Activated B cell treated with CpG ODN at 0.5 μM for 24 hours (primary cell): ENCODE results near the gene GFRAL. TPM values are rescaled to one million over a fixed set of nuclear protein-coding genes. Genes with fewer than 3 reads are reported as not detected.

Experiments
- ATAC-seq: fragments of 200-7000 bp; cut with Tn5 transposase; one replicate; pipeline ENCODE4 v1.10.0; 2021; ENCODE audit warnings: low read depth, mild to moderate bottlenecking, moderate library complexity
- CTCF ChIA-PET: fragments of 350-600 bp; sonication (Branson Sonifier 250); formaldehyde crosslinking; loops from one replicate; lab custom pipeline; 2021; ENCODE audit warnings: antibody characterized with exemption; lab: Charles Lee
- POLR2A ChIA-PET: fragments of 350-600 bp; sonication (Branson Sonifier 250); formaldehyde crosslinking; loops from one replicate; lab custom pipeline; 2021; ENCODE audit warnings: antibody characterized with exemption; lab: Charles Lee
- DNase-seq: peaks from one replicate; pipeline ENCODE4 v3.0.0; 2022
- H3K27ac Mint-ChIP-seq: one replicate; pipeline ENCODE4 v1.8.0; 2020; ENCODE audit warnings: mixed read lengths
- H3K27me3 Mint-ChIP-seq: one replicate; pipeline ENCODE4 v1.8.0; 2021; ENCODE audit warnings: mixed read lengths
- H3K36me3 Mint-ChIP-seq: one replicate; pipeline ENCODE4 v1.8.0; 2021; ENCODE audit warnings: low read depth, mixed read lengths
- H3K4me1 Mint-ChIP-seq: one replicate; pipeline ENCODE4 v1.8.0; 2021; ENCODE audit warnings: mixed read lengths
- H3K4me3 Mint-ChIP-seq: one replicate; pipeline ENCODE4 v1.8.0; 2020; ENCODE audit warnings: mild to moderate bottlenecking, mixed read lengths
- H3K9me3 Mint-ChIP-seq: one replicate; pipeline ENCODE4 v1.8.0; 2020; ENCODE audit warnings: mixed read lengths
- CTCF ChIP-seq: fragments of 200-600 bp; IDR thresholded peaks from one replicate; pipeline ENCODE4 v1.8.0; 2022; ENCODE audit warnings: antibody characterized with exemption, mild to moderate bottlenecking
- intact Hi-C: fragments of 100-400 bp; cut with micrococcal nuclease; formaldehyde crosslinking; loops from one replicate; pipeline ENCODE4 v1.15.1; 2024
- total RNA-seq: library from RNA; stranded (reverse); gene quantifications from 2 replicates; pipeline ENCODE4 v1.2.3, GENCODE V29; 2022

Gene GFRAL
- total RNA-seq, 1 donor from 2014 or later: not detected

- POLR2A ChIA-PET: no interaction called here
- Mint-ChIP-seq H3K27ac (no peak overlapping the region), H3K36me3 (no peaks in the 10 kb centered on the region), H3K4me3 (no peak overlapping the region), H3K9me3 (no peaks in the 10 kb centered on the region), H3K27me3 (no peaks in the 10 kb centered on the region), H3K4me1 (no peaks in the 10 kb centered on the region)
- no peak for TF ChIP-seq CTCF
- intact Hi-C loops: no loop called here
- CTCF ChIA-PET: no interaction called here
- DNase-seq: no peak
- ATAC-seq: no peak
Measured at GRCh38 chr6:55443238-55444134, 116.2 kb downstream of the GFRAL start.

GRCh38 chr6:55445648-55446204 lies 118.5 kb downstream of the GFRAL start:
- Mint-ChIP-seq H3K36me3 (no peaks in the 10 kb centered on the region), H3K4me3 (no peak overlapping the region), H3K4me1 (no peaks in the 10 kb centered on the region), H3K9me3 (no peaks in the 10 kb centered on the region), H3K27ac (no peak overlapping the region), H3K27me3 (no peaks in the 10 kb centered on the region)
- ChIA-PET POLR2A (no interaction called here), CTCF (no interaction called here)
- ATAC-seq (no peak), DNase-seq (no peak)
- TF ChIP-seq CTCF: no peak
- intact Hi-C loops: no loop called here

- ATAC-seq: no peak
- no peak overlapping the region for H3K4me3 Mint-ChIP-seq
- H3K27ac Mint-ChIP-seq: no peak overlapping the region
- H3K27me3 Mint-ChIP-seq: no peaks in the 10 kb centered on the region
- H3K4me1 Mint-ChIP-seq: no peaks in the 10 kb centered on the region
- no peak for DNase-seq
- H3K36me3 Mint-ChIP-seq: no peaks in the 10 kb centered on the region
- ChIA-PET CTCF (no interaction called here), POLR2A (no interaction called here)
- no peaks in the 10 kb centered on the region for H3K9me3 Mint-ChIP-seq
- intact Hi-C loops: no loop called here
- TF ChIP-seq CTCF: no peak
Measured at GRCh38 chr6:55447891-55448290, 120.6 kb downstream of the GFRAL start.

GRCh38 chr6:55448451-55448850 lies 121.2 kb downstream of the GFRAL start:
- intact Hi-C loops: no loop called here
- POLR2A ChIA-PET: no interaction called here
- ATAC-seq: no peak

More at GRCh38 chr6:55448451-55448850, 121.2 kb downstream of the GFRAL start:
- H3K4me1 Mint-ChIP-seq: no peaks in the 10 kb centered on the region
- no peak overlapping the region for H3K27ac Mint-ChIP-seq
- H3K27me3 Mint-ChIP-seq: no peaks in the 10 kb centered on the region
- TF ChIP-seq CTCF: no peak
- no peaks in the 10 kb centered on the region for H3K9me3 Mint-ChIP-seq
- no peak overlapping the region for H3K4me3 Mint-ChIP-seq
- no peak for DNase-seq
- CTCF ChIA-PET: no interaction called here
- H3K36me3 Mint-ChIP-seq: no peaks in the 10 kb centered on the region
